Stimulated activated CD4-positive, alpha-beta T cell treated with anti-CD3 and anti-CD28 coated beads, Interleukin-2, amount 100 ng/mL, for 24 hours (primary cell): ENCODE measurements around the gene DKC1.

Experiments
- DNase-seq, 2 donors: peaks; one replicate each; pipeline ENCODE4 v3.0.0-alpha.2; 2020

Gene DKC1

DNA sequence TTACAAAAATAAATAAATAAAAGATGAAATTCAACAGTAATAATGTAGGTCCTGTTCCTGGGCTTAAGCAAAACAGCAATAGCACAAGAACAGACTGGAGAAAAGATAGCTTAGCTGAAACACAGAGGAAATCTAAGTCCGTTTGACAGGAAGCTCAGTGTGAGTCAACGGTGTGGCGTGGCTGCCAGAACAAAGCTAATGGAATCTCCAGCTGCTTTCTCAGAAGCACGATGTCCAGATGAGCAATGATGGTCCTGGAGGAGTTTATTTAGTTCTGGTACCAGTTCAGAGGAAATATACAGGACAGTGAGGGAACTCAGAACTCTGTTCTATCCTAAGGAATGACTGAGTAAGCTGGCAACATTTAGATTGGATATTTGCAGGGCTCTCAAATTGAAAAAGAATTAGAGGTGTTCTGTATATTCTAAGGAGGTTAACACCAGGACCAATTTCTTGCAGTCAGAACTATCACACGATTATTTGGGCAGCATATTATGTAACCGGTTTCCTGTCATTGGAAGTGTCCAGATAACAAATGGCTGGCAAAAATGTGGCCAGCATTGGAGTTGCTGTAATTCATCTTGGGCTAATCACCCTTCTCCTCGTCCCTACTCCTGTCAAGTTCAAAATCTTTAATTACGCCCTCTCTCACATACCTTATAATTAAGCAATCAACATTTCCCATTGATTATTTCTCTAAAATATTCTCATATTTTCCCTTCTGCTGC, 24.5 kb upstream of the DKC1 start:
- peak in 1 of 2 donors; percentile 20 for DNase-seq

DNA sequence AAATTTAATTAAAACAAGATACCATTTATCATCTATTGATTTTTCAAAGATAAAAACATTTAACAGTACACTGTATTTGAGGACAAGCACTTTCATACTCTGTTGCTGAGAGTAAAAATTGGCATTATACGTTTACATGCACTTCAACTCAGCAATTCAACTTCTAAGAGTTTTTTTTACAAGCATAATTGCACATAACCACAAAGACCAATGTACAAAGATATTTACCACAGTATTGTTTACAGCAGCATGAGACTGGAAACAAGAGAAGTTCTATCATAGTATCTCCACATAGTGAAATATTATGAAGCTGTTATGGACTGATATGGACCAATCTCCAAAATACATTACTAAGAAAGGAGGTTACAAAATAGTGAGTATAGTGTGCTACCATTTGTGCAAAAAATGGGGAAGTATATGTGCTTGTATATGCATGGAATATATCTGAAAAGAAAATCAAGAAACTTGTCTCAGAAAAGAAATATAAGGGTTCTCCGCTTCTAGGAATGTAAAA, 22.7 kb upstream of the DKC1 start:
- DNase-seq = no peak

GRCh38 chrX:154742613-154743012, 20.1 kb upstream of the DKC1 start:
- no peak for DNase-seq

DNA sequence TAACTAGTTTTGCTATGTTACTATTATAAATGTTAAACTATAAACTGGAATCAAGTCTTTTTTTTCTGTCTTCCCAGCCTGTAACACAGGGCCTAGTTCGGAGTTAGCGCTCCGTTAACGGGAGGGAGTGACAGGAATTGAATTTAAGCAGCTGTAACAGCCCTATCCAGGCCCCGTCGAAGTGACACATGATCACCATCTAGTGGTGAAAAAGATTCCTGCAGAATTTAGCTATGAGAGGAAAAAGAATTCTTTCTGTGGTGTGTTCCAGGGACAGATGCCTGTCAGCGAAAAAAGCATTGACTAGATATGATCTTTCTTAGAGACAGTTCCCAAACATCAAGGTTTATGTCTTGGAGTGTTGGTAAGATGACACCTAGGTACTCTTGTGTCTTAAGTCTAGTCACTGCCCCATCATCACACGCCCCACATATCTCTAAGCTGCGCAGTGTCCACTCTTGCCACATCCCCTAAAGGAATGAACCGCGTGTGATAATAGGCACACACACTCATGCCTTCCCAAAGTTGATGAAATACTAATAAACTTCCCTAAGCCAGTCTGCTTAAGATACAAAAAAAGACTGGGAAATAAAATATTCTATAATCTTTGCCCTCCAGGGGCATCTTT, 13.8 kb upstream of the DKC1 start:
- peak in 1 of 2 donors; percentile 40 for DNase-seq

DNA sequence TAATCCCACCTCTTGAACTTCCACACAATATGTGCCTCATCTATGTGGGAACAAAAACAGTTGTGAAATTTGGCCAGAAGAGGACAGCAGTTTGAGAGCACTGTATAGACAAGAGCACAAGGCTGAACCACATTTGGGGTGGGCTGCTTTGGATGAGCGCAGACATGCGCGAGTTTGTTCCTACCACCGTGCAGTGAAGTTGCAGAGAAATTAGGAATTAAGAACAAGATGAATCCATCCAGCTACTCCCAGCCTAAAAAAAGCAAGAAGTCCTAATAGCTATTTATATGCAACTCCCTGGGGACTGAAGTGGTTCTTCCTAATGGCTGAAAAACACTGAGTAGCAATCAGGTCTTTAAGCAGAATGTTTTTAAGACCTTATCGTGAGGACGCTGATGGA, 12.8 kb upstream of the DKC1 start:
- no peak for DNase-seq

DNA sequence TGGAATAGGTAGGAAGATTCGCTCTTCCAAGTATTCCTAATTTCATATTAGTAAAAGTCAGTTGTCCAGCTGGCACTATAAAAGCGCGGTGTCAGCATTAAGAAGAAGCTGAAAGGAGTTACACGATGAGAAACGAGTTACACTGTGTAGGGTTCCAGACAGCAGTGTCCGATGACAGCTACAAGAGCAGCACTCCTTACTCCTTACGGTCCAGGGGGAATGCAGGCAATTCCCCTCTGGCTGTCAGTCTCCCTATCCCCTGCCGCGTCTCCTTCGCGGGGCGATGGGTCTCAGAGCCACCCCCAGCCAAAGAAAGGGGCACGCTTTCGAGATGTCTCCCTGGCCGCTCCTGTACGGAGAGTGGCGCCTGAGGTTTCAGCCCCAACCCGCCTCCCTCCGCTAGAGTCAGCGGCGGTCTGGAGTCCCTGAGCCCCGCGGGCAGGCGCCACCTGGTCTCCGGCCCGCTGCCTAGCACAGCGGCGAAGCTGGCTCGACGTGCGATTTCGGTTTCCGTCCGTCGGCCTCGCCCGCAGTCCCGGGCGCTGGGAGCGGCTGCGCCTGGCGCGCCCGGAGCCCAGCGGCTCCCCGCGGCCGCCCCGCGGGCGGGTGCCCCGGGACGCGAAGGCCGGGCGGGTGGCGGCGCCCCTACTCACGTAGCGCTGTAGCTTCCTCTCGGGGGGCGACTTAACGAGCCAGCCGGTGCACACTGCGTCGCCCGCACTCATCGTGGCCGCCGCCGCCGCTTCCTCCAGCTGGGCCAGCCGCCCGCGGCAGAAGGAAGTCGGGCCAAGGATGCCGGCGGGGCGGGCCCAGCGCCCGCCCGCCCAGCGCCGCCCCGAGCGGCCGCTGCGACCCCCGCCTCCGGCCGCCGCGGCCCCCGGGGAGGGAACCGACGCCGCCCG, 12.1 kb upstream of the DKC1 start, which contains the start of gene GAB3:
GAB3 (minus strand) TSS at position 777 of the 902 bp plus-strand sequence; CDS start at position 725, 52 bp downstream.
- peak; percentile 29 to 52 for DNase-seq

- DNase-seq = no peak
Measured at GRCh38 chrX:154751203-154751668, 11.4 kb upstream of the DKC1 start.

DNA sequence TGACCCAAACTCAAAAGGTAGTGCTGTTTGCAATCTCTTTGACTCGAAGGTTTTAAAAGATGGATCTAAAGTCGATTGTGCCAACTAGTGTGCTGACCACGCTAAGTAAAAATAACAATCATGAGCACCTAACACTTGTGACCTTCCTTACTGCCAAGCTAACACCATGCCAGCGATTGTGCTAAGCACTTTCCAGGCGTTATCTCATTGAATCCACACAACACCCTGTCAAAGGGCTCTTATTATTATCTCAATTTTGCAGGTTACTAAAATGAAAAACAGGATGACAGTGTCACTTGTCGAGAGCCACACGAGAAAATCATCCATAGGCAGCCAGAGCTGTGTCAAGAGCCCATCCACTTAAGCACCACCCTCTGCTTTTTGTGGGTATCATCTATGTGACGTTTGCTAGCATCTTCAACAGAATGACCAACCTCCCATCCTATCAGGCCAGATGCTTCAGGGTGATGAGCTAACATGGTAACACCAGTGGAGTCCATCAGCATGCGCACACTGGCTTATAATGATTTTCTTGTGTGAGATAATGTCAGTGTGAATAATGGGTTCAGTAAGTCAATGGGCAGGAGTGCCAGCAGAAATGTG, 10.9 kb upstream of the DKC1 start:
- no peak for DNase-seq

DNA sequence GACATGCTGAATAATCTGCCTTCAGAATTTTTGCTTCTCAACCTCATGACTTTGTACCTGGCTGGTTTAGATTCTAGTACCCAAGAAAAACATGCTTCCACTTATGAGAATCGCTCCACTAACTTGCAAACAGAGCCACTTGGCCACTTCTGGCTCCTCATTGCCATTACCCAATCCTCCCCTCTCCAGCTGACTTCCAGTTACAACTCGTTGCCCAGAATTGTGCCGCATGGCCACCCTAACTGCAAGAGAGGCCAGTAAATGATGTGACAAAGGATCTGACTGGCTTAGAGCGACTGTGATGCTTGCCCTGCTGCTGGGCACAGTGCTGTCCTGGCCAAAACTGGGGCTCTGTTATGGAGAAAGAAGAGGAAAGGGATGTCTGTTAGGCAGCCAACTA, 4.0 kb upstream of the DKC1 start:
- DNase-seq = no peak

DNA sequence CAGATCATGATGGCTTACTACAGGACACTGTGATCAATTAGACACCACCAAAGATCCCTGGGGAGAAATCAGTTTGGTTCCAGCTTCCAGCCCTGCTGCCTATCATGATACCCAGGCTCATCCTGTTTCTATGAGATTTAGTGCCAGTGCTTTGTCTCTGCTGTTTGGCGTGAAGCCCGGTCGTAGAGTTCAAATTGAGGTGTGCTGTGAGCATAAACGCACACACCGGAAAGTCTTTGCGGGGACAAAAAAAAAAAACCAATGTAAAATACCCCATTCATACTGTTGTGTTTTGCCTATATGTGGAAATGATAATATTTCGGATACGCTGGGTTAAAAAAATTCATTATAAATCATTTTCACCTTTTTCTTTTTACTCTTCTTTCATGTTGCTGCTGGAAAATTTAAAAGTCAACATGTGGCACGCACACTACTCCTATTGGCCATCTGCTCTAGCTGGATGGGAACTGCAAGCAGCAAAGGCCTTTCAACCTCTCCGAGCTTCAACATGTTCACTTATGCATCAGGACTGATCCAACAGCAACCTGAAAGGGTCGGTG, 607 bp upstream of the DKC1 start:
- no peak for DNase-seq

DNA sequence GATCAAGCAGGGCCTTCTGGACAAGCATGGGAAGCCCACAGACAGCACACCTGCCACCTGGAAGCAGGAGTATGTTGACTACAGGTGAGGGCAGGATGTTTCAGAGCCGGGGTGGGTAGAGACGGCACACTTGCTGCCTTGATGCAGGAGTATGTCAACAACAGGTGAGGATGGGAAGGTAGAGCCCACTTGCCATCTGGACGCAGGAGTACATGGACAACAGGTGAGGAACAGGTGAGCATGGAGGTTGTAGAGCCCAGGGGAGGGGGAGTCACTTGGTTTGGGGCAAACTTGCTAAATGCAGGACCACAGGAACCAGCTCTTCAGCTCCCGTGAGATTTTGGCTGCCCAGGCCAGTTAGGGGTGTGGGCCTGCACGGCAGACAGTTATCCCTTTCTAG, 12.0 kb downstream of the DKC1 start:
- no peak for DNase-seq

DNA sequence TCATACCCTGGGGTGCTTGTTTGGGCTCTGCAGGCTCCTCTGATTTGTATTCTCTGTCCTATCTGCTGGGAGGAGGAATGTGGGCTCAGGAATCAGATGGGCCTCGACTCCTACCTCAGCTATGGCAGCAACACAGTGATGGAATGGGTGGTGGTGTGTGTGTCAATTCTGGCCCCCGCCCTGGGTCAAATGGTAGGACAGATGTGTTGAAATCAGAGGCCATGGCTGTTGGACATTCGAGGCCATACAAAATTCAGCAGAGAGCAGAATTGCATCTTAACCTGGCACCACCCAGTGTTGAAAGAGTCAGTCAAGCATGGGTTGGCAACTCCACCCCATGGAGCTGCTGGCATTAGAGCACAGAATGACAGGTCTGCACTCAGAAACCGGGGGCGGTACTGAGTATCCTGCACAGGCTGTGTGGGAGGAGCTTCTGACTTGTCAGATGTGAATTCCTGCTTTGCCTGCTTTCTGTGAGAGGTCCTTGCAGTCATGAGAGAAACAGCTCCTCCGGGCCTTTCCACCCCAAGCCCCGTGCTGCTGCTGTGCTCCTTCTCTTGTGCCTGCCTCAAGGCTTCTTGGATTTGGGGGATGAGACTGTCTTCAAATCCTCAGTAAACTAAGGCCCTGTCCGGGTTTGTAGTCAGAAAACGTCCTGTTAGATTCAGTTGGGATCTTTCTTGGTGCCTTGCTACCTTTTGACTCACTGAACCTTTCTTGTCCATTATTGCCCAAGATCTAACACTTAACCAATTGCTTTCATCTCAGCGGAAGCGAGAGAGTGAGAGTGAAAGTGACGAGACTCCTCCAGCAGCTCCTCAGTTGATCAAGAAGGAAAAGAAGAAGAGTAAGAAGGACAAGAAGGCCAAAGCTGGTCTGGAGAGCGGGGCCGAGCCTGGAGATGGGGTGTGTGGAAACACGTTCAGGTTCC, 13.0 kb downstream of the DKC1 start:
- DNase-seq = peak; percentile 35 to 37

GRCh38 chrX:154776753-154777152, 14.1 kb downstream of the DKC1 start:
- no peak for DNase-seq

- DNase-seq = no peak
Measured at GRCh38 chrX:154779261-154779660, 16.6 kb downstream of the DKC1 start.

DNA sequence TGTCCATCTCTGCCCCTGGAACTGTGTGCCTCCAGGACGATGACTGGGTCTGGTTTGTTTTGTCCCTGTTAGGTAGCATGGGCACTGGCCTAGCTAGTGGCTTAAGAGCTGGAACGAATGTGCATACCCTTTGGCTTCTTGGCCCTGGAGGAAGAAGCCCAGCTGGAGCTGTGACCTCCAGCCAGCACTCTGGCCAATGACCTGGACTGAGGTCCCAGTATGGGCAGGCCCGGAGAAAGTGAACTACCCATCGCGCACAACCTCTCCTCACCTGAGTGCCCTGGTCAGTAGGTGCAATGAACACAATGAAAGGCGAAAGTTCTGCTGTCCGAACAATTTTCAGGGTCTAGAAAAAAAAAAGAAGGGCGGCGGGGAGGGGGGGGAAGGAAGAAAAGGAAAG, 18.3 kb downstream of the DKC1 start:
- no peak for DNase-seq

DNA sequence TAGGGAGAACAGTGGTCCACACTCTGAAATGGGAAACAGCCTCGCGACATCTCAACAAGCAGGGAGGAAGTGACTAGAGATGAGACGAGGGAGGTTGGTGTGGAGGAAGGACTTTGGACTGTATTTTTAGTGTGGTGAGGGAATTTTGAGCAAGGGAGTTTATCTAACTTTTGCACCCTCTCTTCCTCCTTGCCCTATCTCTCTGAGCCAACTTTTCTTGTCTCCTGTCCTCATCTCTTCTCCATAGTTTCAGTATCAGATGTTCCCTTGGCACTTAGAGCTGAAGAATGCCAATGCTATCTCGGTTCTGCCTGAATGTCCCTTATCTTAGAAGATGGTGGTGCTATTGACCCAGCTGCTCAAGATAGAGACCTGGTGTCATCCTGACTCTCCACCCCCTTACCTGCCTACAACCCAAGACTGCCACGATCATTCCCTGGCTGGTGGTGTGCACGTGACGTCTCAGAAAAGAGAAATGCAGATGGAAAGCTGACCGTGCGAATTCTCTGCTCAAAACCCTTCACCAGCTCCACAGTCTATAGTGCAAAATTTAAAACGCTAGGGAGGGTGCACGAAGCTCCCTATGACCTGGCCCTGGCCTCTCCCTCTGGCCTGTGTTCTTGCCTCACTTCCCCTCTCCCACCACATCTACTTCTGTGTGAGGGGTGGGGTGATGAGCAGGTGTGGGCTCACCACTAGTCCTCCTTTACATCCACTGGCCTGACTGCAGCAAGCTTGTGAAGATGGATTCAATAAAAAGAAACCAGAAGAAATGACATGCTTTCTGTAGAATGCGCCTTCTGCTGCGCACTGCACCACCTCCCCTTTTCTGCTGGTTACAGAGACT, 21.7 kb downstream of the DKC1 start:
- DNase-seq = no peak

GRCh38 chrX:154785716-154786115, 23.1 kb downstream of the DKC1 start:
- DNase-seq = no peak

GRCh38 chrX:154791467-154791866, 28.8 kb downstream of the DKC1 start:
- DNase-seq = no peak

GRCh38 chrX:154791939-154792338, 29.3 kb downstream of the DKC1 start:
- no peak for DNase-seq

GRCh38 chrX:154793084-154793795, 30.6 kb downstream of the DKC1 start:
- no peak for DNase-seq
